GM18505 (cell line): ENCODE measurements around the gene GPR31.

ENCODE experiments used
- ATAC-seq: cut with Tn5 transposase; IDR thresholded peaks from one replicate; pipeline ENCODE4 v1.9.1; 2021; ENCODE audit not compliant: unreplicated experiment
- POLR2A ChIP-seq: IDR thresholded peaks from 4 replicates; pipeline ENCODE4 v1.6.1; 2011; ENCODE audit warnings: borderline replicate concordance; ENCODE audit not compliant: insufficient read depth, insufficient read length; ENCODE audit errors: extremely low read depth

The GPR31 gene

GRCh38 chr6:167120583-167120903 is 37.2 kb downstream of the GPR31 start:
- no peak for TF ChIP-seq POLR2A
- ATAC-seq: no peak

- no peak for TF ChIP-seq POLR2A
- no peak for ATAC-seq
Measured at GRCh38 chr6:167119670-167120582, 37.9 kb downstream of the GPR31 start.

DNA sequence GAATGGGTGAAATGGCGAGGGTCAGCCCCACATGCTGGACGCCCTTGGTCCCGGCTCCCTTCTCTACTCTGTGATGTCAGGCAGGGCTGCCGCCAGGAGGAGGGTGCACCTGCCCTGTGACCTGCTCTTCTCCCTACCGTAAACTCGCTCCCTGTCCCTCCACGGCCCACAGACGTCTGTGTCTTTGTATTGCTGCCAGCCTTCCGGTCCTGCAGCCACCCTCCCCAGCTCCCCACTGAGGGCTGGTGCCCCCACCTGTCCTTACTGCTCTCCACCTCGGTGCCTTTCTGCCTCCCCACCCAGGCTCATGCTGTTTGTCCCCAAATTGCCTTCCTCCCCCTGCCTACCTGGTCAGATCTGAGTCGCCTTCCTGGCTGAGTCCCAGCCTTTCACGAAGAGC is 38.9 kb downstream of the GPR31 start:
- no peak for ATAC-seq
- TF ChIP-seq POLR2A: no peak

DNA sequence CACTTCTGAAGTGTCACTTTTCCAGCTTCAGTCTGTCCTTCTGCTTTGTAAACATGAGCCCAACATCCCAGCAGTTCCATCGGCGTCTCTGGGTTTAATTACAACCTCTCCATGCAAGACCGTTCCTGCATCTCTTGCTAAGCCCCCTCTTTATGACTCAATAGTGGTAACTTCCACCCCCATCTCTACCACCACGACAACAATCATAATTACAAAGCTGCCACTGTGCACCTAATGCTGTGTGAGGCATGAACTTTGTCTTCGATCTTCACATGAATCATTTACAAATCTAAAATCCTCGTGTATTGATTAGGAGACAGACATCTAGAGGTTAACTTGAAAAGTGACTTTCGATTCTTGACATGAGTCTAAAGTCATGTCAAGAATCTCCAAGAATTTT is 39.8 kb downstream of the GPR31 start:
- ATAC-seq: no peak
- TF ChIP-seq POLR2A: no peak

GRCh38 chr6:167116838-167117228 is 40.9 kb downstream of the GPR31 start:
- TF ChIP-seq POLR2A: no peak
- ATAC-seq: no peak

- TF ChIP-seq POLR2A: no peak
Measured at GRCh38 chr6:167116109-167116837, 41.5 kb downstream of the GPR31 start.

GRCh38 chr6:167115054-167115453 is 42.7 kb downstream of the GPR31 start:
- TF ChIP-seq POLR2A: no peak
- no peak for ATAC-seq

More at GRCh38 chr6:167116109-167116837, 41.5 kb downstream of the GPR31 start:
- no peak for ATAC-seq

GRCh38 chr6:167113935-167114910 is 43.6 kb downstream of the GPR31 start:
- ATAC-seq: peak; percentile 85
- peak; percentile 73 for TF ChIP-seq POLR2A

GRCh38 chr6:167113047-167113754 is 44.6 kb downstream of the GPR31 start:
- ATAC-seq: peak; percentile 49
- TF ChIP-seq POLR2A: no peak

DNA sequence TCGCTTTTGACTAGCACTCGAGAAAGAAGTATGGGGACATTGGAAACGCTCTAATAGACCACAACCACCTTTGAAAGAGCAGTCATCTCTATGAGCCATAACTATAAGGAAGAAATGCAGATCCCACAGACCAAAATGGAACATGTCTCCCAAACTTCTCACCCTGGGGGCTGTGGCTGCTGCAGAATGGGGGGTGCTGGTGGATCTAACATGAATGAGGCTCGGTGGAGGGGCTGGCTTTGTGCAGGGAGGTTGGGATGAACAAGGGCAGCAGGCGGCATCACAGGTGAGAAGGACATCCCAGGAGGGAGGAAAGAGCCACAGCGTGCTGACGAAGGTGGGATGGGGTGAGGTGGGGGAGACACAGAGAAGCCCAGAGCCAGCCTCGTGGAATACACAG is 45.4 kb downstream of the GPR31 start:
- no peak for TF ChIP-seq POLR2A

DNA sequence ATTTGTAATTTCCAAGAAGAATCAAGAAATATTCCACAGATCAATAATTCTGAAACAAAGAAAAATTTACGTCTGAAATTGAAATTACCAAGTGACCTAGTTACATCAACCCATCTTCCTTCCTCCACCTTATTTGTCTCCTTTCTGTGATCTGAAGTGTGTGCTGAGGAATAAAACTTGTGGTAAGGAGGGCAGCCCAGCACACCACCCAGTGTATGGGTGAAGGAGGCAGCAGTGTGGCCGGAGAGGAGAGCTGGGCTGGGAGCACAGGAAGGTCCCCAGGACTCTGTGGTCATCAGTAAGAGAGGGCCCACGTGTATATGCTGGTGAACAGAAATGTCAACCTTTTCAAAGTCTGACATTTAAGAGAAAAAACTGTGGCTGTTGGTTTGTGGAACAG is 46.2 kb downstream of the GPR31 start:
- no peak for ATAC-seq
- no peak for TF ChIP-seq POLR2A

More for the DNA sequence above, 45.4 kb downstream of the GPR31 start:
- peak; percentile 0 for ATAC-seq

DNA sequence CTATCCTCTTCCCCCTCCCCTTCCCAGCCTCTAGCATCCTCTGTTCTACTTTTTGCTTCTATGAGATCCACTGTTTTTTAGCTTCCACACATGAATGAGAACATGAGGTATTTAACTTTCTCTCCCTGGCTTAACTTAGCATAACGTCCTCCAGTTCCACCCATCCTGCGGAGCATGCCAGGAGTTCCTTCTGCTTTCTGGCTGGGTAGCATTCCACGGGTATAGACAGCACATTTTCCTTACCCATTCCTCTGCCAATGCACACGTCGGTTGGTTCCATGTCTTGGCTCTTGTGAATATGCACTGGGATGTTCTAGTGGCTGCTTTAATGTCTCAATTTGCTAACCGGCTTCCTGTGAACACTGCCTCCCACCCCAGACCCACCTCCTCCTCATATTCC is 48.1 kb downstream of the GPR31 start:
- no peak for ATAC-seq
- no peak for TF ChIP-seq POLR2A
